ENCODE results near the gene LRMDA.
"Not testable (repeated sequence)": the region's sequence is repeated elsewhere in the genome, so short reads cannot be mapped to it uniquely, and the experiment has no call there.

LRMDA gene

DNA sequence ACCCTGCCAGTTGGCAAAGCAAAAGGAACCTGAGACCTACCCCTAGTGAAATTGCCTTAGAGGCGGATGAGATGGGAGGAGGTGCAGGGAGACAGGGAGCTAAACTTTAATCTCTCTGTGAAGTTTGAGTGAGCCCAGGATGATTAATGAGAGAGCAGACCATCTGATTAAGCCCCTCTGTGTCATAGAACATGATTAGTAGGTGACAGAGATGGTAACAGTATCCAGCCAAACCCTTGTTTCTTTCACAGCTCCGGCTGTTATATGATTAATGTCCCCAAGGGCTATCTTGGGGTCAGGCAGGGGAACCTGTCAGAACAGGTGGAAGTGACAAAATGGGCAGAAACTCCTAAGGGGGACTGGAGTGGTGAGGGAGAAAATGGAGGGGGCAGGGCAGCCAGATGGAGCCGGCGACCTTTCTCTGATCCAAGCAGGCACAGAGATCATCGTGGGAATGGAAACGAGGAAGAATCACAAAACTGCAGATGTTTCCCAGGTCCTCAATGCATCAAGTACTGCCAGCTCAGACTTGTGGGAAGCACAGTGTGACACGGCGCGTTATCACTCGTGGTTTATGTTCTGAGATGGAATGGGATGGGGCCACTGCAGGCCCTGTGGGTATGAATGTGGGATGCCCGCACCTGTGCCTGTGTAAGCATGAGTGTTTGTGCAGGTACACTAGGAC is 684.2 kb downstream of the LRMDA start:
- DNase-seq, result no peak

DNA sequence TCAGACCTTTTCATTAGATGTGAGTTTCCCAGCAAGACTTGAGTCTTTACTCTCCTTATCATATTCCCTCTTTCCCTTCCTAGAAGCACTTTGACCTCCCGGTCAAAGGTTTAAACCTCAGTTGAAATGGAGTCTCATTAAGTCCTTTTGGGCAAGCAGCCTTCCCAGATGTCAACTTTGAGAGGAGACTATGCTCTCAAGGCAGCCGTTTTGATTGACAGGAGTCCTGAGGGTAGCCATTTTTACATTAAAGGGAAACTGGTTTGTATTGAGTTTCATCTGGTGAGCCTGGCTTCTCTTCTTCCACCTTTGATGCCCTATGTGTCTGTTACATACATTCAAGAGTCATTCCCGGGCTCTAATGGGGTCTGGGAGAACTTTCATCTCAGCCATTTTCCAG is 685.1 kb downstream of the LRMDA start:
- DNase-seq, result no peak

DNA sequence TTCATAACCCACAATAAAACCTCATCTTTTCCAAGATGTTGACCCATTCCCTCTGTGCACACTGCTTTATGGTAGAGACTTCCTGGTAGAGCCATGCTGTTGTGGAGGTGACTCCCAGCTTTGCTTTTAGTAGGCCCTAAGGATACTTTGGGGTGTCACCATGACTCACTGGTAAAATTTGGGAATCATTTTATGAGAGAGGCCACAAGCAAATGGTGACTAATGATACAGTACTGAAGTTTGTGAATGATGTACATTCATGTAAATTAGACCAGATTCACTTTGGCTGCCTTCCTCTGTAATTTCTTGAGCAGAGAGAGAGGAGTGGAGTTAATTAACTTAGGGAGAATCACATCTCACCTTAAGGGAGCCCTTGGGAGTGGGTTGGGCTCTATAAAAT is 686.5 kb downstream of the LRMDA start:
- no peak for DNase-seq

DNA sequence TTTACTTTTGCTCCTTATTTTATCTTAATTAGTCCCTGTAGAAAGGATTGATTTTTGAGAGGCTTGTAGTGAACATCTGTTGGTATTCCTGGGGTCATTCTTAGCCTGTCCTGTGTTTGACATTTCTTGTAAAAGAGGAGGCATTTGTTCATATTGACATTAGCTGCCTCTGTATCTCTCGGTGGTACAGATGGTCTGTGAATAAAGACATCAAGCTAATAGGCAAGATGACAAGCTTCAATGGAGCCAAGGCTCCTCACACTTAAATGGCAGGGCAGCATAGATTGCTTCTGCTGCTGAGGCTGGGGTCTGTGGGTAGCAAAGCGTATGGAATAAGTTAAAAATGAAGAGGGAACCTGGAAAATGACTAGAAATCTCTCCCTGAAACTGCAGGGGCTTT is 687.6 kb downstream of the LRMDA start:
- DNase-seq, result no peak

DNA sequence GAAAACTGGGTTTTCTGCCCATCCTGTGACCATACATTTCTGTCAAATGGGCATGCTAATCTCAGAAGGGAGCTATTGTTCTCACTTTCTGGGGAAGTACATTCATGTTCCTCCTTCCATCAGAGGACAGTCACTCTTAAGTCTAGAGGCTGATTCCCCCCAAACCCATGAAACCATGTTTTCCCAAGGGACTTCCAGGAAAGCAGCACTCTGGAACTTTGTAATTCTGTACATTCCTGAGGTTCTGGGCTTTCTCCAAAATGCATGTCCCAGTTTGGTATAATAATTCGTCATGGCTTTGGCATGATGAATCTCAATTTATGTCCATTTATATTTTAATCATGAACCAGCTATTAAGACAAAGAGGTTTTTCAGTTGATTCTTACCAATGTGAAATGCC is 688.1 kb downstream of the LRMDA start:
- no peak for DNase-seq

DNA sequence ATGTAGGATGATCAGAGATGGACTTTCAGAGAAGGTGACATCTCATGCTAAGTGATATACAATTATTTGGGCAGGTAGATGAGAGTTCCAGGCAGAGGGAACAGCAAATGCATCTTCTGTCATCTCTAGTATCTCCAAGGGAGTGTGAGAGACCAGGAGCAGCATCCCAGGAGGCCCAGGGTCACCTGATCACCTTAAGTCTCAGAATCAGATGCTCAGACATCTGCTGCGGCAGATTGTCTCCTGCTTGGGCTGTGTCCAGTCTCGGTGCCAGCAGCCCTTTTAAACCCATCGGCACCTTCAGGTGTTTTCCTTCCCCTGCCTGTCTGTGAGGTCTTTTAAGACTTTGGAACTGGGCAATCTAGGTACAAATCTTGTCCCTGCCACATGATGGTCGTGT is 690.6 kb downstream of the LRMDA start:
- DNase-seq, result no peak

DNA sequence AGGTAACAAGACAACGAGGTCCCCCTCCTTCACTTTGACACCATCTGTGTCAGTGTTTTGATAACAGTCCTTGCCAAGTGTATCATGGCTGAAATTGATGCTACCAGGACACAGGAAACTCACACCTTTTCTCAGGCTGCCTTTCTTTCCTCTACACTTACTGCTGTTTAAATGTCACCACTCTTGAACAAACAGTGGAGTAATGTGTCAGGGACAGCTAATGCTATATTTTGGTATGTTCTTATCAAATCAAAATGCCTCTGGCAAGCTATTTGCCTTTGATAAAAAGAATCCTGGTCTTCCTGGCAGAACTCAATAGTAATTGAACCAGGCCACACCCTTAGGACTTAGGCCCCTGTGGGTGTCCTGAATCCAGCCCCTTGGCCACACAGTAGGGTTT is 692.9 kb downstream of the LRMDA start:
- DNase-seq, result no peak

DNA sequence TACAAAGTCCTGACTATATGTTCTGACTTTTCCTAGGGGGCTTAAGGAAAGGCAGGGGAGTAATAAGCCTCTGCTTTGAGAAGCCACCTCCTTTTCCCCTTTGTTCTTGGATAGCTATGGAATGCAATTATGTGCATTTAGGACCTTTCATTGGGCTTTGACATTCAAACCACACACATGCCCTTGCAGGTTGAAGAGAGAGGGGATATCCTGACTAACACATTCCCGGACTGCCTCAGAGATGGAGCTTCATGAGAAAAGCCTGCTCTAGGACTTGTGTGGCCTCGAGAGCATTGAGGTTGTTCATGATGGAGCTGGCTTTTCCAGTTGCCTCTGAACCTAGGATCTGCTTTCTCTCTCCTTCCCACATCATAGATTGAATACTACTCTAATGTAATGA is 694.5 kb downstream of the LRMDA start:
- DNase-seq, result no peak

DNA sequence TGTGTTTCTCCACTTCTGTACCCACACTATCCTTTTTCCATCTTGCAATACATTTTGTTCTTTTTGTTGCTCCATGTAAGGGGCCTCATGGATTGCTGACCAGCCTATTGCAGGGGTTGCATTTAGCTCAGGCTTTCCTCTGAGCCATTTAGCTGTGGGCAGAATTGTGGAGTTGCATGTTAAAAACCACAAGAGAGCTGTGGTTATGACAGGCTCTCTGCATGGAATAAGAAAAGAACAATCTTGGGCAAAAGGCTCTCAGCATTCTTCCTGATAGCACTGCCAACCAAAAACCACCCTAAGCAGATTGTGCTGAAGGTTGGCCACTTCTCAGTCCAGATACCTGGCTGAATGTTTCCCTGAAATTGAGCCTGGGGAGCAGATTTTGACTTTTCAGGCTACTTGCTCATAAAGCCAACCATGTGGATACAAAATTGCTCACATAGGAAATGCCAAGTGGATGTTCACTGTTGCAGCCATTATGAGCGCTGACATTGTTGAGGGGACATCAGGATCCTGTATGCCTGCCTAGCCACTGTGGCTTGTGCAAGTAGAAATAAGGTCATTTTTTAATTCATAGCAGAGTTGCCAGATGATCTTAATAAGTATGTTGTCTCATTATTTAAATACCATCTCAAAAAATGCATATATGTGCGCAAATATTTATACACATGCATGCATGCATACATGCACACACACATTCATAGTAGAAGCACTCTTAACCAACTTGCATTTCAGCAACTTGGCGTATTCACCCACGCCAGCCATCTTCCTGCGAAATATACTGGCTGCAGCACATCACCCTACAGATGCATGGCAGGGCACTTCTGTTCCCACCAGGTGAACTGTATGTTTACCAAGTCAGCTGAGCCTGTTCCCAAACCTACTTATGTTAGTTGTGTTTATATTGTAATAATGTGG is 695.4 kb downstream of the LRMDA start:
- DNase-seq, result no peak

DNA sequence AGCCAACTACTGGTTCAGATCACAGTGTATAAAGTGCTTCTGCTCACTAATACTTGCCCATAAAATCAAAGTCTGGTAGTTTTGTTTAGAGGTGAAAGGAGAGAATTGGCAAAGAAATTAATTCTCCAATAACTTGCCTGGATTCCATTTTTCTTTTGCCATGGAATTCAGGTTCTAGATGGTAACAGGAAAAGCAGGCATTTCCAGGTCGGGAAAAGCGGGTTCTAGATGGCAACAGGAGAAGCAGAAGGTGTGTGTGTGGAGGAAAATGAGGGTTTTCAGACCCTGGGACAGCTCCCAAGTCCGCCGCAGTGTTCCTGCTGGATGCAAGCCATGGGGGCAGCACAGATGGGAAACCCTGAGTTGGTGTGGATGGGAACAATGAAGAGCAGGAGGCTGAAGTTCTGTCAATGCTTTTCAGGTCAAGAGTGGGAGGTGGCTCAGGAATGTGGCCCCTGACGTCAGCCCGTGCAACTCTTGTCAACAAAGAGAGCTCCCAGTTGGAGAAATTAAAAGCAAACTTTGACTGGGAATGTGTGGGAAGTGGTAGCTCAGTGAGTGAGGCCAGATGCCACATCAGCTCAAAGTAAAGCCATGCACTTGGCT is 696.7 kb downstream of the LRMDA start:
- DNase-seq, result no peak

DNA sequence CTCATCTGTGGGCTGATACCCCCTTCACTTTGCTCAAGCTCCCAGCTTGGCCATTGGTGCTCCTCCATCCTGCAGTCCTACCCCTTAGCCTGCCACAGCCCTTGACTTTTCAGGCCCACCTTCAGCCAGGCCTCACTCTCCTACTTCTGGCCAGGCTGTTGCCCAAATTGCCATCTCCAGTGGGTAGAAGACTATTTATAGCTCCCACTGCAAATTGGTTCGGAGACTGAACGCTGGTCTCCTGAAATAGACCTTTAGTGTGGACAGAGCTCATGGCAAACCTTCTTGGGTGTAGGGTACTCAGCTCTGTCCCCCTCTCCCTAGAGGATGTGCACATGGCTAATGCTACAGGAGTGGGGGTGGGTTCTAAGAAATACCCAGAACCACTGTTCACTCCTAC is 697.8 kb downstream of the LRMDA start:
- DNase-seq, result no peak

DNA sequence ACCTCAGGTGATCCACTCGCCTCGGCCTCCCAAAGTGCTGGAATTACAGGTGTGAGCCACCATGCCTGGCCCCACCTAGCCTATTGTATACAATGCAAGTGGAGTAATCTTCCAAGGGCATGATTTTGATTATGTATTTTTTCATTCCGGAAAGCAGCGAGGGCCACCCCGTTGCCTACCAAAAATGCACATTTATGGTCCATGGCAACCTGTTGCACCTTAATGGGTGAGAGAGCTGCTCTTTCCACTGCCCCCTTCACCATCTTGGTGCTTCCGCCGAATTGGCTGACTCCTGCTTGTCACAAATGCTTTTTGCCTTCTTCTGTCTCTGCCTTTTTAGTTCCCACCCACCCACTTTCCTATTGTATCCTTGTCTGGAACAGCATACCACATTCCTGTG is 699.5 kb downstream of the LRMDA start:
- no peak for DNase-seq

DNA sequence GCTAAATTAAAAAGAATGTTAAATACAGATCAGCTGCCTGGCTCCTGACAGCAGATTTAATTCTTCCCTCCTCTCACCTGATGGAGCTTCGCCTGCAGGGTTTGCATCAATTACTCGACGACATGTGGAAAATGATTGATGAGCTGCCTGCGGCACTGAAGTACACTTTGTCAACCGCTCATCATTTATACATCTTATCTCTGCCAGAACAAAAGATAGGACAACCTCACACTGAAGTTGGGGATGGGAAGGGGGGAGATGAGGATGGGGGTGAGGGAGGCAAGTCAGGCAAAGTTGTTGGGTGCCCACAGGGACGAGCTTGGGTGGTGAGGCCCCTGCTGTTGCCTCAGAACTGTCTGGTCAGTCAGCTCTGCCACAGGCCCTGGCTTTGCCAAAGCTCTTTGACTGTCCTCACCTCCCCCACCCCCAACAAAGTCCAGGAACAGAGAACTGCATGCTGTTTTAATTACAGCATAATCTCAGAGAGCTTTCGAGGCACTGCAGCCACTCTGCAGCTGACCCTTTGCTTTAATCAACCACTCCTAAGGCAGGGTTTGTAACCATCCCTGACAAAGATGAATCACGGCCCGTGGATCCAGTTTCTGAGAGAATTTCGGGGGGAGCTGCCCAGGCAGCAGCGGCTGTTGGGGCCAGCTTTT is 702.3 kb downstream of the LRMDA start:
- no peak for DNase-seq

DNA sequence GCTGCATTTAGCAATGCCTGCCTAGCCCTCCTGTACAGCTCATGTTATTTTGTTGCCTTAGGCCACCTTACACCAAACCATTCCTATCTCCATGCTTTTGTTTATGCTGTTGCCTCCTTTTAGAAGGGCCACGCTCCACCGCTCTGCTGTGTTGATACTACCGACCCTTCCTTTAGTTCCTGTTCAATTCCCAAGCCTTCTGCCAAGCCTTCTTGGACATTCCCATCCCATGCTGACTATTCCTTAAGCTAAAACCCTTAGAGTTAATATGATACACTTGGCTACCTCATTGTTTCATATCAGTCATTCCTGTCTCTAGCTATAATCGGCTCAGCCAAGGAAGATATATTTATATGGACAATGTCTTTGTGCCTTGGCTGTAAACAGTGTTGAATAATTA is 705.5 kb downstream of the LRMDA start:
- no peak for DNase-seq

DNA sequence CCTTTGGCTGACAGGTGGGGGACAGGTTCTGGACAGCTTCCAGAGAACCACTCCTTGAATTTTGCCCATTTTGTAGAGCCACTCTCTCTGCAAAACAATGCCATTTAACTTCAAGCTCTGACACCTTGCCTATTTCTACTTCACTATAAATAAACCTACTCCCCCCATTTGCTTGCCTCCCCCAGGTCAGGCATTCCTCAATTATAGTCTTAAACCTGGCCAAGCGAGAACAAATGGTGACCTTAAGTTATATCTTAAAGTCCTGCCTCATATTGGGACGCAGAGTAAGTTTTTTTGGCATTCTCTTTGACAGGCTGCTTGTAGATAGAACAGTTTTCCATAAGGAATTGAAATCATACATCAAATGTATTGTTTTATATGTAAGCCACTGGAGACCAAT is 706.9 kb downstream of the LRMDA start:
- no peak for DNase-seq

DNA sequence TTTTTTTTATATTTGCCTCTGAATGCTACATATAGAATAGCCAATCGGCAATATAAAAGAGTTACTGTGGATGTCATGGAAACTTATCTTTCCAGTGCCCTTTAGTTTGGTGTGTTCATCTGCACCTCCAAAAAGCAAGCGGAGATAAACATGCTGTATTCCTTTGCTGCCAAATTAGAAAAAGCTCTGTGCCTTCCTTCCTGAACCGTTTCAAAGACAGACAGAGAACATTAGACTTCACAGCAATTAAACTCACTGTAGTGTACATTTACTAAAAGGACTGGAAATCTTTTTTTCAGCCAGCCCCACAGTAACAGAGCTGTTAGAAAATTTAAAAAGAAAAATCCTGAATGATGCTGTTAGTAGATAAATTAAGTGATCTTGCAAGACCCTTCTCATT is 707.5 kb downstream of the LRMDA start:
- no peak for DNase-seq

DNA sequence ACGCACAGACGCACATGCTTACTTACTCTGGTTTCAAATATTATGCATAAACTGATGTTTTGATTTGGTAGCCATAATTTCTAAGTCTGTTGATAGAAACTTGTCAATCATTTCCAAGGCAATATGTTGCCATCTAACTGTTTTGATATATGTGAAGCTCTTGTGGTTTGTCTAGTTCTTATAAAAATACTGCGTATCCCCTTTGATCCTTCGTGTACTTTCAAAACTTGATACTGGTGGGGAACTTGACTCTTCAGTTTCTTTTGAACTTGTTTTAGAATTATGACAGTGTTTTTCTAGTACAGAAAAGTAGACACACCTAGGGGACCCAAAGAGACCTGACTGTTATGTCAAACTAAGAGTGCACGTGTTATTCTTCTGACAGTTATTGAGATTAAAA is 708.0 kb downstream of the LRMDA start:
- no peak for DNase-seq

DNA sequence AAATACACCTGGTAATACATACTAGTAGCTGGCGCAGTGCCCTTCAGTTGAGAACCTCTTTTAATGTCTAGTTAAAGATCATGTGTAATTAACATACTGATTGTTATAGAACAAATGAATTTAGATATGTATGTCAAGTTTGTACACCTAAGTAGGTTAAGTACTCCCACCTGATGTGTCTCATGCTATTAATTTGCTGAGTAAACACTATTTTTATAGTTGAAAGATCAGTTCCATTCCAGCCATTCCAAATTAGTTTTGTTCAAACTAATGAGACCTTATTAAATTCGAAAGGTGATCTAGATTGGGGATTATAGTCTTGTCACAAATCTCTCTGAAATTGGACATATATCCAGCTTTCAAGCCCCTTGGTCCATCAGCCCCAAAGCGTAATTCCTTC is 710.0 kb downstream of the LRMDA start:
- no peak for DNase-seq

DNA sequence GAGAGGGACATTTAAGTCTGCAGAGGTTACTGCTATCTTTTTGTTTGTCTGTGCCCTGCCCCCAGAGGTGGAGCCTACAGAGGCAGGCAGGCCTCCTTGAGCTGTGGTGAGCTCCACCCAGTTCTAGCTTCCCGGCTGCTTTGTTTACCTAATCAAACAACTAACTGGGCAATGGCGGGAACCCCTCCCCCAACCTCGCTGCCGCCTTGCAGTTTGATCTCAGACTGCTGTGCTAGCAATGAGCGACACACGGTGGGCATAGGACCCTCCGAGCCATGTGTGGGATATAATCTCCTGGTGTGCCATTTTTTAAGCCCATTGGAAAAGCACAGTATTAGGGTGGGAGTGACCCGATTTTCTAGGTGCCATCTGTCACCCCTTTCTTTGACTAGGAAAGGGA is 716.8 kb downstream of the LRMDA start:
- DNase-seq, result not testable (repeated sequence)

DNA sequence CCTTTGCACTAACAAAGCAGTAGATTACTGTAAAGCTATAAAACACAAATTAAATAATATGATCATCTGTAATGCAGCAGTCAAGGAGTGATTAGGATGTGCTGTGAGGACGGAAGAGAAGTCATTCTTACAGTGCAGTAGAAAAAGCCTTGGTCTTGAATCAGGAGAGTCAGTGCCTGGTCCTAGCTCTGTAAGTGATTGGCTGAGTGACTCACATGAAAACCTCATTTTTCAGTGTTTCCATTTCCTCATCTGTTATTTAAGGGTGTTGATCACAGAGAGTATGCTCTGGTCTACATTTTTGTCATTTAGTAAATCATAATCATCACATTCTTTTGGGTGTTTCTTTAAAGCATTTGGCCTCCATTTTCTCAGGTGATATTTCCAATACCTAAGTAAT is 717.8 kb downstream of the LRMDA start:
- DNase-seq, result no peak

DNA sequence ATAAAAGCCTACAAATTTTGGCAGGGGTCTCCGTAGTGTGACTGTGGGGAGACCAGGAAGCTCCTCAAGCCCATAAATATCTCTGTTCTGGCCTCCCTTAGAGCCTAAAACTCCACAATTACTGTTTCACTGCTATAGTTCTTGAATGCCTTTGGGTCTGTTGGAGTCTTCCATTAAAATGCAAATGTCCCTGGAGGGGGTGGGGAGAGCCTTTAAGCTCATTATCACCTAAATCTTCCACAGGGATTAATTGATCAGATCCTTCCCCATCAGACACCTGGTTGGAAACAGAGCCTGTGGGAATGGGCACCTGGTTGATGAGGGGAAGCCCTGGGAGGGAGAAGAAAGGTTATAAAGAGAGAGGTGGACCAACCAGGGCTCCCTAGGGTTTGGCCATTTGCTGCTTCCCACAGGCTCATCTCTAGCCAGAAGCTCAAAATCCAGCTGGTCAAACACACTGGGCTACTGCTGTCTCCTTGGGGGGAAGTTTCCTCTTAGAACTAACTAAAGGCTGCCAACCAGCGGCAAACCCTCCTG is 718.2 kb downstream of the LRMDA start:
- DNase-seq, result no peak

DNA sequence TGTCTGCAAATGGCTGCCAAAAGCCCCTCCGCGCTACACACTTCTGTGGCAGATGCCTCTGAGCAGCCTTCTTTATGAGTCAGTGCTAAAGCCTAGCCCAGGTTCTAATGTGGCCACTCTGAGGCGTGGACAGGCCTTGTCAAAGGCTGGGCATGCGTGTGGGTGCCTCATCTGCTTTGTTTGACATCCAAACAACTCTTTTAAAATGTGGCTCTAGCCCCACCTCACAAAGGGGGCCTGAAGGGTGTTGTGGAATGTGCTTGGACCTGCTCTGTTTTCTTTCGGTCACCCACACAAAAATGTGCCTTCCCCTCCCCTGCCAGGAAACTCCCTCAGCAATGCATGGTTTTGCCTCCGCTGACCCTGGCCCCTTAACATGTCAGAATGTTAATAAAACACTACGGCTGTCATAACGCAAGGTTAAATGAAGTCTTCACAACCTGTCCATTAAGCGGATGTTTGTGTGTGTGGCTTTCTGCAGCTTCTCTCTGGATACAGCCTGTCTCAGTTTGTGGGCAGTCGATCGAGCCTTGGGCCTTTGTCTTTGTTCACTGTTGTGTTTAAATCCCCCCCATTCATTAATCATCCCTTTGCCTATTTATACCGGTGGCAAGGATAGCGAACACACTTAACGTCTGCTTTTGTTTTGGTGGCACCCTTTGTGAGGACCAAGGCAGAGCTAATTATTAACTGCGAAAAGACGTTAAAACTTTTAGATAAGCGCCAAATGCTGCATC is 718.9 kb downstream of the LRMDA start:
- DNase-seq, result no peak

DNA sequence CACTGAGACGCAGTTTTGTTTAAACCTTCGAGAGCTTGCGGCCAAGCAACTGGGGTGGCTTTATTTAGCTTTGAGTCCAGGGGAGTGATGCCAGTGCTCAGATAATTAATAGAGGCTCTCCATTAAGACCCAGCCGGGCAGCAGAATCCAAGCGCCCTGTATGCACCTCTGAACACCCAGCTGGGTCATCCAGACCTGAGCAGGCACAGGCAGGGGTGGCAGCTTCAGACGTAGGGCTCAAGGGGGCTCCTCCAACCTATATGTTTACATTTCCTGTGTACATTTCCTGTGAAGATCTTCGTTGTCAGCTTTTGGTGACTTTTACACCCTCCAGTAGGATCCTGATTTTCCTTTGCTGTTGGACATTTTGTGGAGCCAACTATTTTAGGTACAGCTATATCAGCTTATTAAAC is 719.5 kb downstream of the LRMDA start:
- DNase-seq, result no peak

Measured in CD4-positive, alpha-beta T cell treated with Interleukin-1 beta for 1 hour (primary cell).